GM12874 (cell line): ENCODE measurements around the gene SCAI.

Experiments
- TF ChIP-seq, protein P1 (sequence below): IDR thresholded peaks from 2 replicates; pipeline ENCODE4 v1.5.1; 2011; ENCODE audit warnings: low read depth, mild to moderate bottlenecking, control low read depth, low read length, moderate library complexity; ENCODE audit not compliant: insufficient read depth

The SCAI gene

DNA sequence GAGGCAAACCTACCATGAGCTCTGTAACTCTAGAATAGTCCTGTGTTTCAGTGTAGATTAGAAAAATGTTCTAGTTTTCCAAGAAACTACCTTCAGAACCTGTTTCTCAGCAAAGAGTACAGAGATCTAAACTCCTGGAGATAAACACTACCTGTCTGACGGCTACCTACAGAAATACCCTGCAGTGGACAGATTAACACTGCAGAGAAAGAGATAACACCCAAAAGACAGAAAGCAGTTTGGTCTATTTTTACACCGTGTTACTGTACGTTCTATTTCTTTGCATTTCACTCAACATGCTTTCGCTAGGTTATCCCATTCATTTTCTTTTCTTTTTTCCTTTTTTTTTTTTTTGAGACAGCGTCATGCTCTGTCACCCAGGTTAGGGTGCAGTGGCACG, 11.6 kb downstream of the SCAI start:
- TF ChIP-seq, protein P1, sequence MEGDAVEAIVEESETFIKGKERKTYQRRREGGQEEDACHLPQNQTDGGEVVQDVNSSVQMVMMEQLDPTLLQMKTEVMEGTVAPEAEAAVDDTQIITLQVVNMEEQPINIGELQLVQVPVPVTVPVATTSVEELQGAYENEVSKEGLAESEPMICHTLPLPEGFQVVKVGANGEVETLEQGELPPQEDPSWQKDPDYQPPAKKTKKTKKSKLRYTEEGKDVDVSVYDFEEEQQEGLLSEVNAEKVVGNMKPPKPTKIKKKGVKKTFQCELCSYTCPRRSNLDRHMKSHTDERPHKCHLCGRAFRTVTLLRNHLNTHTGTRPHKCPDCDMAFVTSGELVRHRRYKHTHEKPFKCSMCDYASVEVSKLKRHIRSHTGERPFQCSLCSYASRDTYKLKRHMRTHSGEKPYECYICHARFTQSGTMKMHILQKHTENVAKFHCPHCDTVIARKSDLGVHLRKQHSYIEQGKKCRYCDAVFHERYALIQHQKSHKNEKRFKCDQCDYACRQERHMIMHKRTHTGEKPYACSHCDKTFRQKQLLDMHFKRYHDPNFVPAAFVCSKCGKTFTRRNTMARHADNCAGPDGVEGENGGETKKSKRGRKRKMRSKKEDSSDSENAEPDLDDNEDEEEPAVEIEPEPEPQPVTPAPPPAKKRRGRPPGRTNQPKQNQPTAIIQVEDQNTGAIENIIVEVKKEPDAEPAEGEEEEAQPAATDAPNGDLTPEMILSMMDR = no peak

DNA sequence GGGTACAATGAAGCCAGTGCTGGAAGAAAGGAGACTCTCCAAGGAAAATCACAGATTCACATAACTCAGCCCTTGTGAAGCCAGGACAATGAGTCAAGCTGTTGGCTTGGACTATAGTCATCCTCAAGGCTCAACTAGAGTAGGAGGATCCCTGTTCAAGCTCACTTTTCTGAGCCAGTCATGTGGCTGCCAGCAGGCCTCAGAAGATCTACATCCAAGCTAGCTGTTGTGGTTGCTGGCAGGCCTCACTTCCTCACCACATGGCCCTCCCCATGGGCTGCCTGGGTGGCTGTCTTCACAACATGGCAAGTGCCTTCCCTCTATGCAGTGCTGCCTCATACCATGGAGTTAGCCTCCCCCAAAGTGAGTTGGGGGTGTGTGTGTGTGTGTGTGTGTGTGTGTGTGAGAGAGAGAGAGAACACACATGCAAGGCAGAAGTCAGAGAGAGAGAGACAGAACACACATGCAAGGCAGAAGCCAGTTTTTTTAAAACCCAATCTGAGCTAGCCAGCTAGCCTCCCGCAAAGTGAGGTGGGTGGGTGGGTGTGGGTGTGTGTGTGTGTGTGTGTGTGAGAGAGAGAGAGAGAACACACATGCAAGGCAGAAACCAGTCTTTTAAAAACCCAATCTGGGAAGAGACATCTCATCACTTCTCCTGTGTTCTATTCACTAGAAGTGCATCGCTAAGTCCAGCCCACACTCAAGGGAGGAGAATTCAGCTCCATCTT, 17.1 kb downstream of the SCAI start:
- TF ChIP-seq, protein P1 = no peak

DNA sequence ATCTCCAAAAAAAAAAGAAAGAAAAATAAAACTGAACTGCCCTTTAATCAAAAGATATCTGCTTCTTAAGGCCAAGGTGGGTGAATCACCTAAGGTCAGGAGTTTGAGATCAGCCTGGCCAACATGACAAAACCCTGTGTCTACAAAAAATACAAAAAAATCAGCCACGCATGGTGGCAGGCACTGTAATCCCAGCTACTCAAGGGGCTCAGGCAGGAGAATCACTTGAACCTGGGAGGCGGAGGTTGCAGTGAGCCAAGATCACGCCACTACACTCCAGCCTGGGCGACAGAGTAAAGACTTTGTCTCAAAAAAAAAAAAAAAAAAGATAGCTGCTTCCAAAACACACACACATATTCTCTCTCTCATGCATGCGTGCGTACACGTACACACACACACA, 17.8 kb downstream of the SCAI start:
- TF ChIP-seq, protein P1 = no peak

DNA sequence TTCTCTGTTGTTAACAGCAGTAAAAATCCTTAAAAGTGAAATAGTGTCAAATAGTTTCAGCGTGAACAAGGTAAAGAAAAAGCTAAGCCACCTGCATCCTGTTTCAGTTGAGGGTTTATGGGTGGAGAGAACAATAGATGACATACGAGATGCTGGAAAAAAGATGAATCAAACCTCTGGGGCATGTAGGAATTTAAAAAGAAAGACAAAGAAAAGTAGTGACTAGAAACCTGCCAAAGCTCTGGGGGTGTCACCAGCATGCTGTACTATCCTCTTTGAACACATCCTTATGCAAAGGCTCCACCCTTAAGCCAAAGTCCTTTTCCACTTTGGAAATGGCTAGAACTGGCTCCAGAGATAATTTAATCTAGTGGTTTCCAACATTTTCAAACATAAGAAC, 22.2 kb downstream of the SCAI start:
- TF ChIP-seq, protein P1 = no peak

DNA sequence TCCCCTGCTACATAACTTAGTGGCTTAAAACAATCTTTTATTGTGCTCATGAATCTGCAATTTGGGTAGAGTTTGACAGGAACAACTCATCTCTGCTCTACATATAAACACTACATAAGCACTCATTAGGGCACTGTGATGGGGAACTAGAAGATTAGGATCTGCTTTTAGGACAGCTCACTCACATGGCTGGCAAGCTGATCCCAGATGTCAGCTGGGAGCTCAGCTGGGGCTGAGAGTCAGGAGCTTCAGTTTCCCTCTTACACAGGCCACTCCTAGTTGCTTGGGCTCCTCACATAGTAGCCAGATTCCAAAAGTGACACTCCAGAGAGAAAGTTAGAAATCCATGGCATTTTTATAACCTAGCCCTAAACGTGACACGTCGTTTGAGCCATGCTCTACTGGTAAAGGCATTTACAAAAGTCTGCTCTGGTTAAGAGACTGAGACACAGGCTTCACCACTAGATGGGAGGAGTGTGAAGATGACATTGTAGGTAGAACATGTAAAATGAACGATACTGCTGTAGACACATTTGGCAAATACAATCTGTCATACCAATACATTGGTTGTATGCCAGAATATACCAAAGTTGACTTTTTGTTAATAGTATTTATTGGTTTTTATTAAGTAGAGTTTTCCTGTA, 23.6 kb downstream of the SCAI start:
- TF ChIP-seq, protein P1 = no peak

DNA sequence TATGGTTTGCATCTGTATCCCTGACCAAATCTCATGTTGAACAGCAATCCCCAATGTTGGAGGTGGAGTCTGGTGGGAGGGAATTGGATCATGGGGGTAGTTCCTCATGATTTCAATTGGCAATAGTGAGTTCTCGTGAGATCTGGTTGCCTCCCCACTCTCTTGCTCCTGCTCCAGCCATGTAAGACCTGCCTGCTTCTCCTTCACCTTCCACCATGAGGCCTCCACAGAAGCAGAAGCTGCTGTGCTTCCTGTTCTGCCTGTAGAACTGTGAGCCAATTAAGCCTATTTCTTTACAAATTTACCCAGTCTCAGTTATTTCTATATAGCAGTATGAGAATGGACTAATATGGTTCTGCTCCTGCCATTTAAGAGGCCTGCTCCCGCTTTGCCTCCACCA, 32.9 kb downstream of the SCAI start:
- TF ChIP-seq, protein P1 = no peak

DNA sequence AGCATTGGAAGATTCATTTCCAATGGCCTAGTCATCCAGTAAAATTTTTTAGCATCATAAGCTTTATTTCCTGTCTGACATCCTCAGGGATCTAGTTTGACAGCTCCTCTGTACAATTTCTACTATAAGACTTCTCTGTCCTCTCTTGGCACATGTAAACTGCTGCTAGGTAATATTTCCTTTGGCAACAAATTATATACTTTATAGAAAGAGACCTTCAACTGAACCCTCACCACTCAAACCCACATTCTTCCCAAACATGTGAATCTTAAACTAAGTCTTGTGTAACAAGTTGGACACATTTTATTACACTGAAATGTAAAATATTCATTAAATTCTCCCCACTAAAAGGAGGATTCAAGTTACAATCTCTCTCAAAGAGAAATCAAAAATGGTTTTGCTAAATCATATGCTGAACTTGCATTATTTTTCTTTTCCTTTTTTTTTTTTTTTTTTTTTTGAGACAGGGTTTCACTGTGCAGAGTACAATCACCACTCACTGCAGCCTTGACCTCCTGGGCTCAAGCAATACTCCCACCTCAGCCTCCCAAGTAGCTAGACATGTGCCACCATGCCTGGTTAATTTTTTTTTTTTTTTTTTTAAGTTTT, 36.9 kb downstream of the SCAI start:
- TF ChIP-seq, protein P1 = no peak
